HTR-8/SVneo (cell line): ENCODE measurements around the gene NUP62.
"Not testable (repeated sequence)": the region's sequence is repeated elsewhere in the genome, so short reads cannot be mapped to it uniquely, and the experiment has no call there.

Source experiments
- DNase-seq: peaks from one replicate; pipeline ENCODE4 v3.0.0; 2011; ENCODE audit warnings: low spot score, mixed read lengths; ENCODE audit not compliant: insufficient read length
- FAIRE-seq: peaks from 2 replicates; lab custom pipeline; 2011; peaks lifted over from hg19 to GRCh38; lab: Jason Lieb, UNC

The NUP62 gene

GRCh38 chr19:49929121-49929610, at the start of gene NUP62, which contains the start of gene ATF5:
TSS of gene NUP62 (minus strand) at chr19:49929504. CDS start at chr19:49909807, 19,697 bp downstream.
TSS of gene ATF5 (plus strand) at chr19:49929205. CDS start at chr19:49930851, 1,646 bp downstream.
- no peak for FAIRE-seq

GRCh38 chr19:49978324-49978723, 49.0 kb upstream of the NUP62 start:
- no peak for DNase-seq
- FAIRE-seq = no peak

More at GRCh38 chr19:49929121-49929610, at the start of gene NUP62, which contains the start of gene ATF5:
- DNase-seq = peak; percentile 98

GRCh38 chr19:49977881-49978280, 48.6 kb upstream of the NUP62 start:
- DNase-seq (no peak), FAIRE-seq (no peak)

- FAIRE-seq (no peak), DNase-seq (no peak)
Observed at GRCh38 chr19:49977076-49977475, 47.8 kb upstream of the NUP62 start.

- FAIRE-seq (no peak), DNase-seq (no peak)
Observed at GRCh38 chr19:49976496-49976895, 47.2 kb upstream of the NUP62 start.

- DNase-seq (no peak), FAIRE-seq (no peak)
Observed at GRCh38 chr19:49975051-49975450, 45.7 kb upstream of the NUP62 start.

GRCh38 chr19:49973987-49974386, 44.7 kb upstream of the NUP62 start:
- FAIRE-seq = peak; percentile 59
- DNase-seq = no peak

- FAIRE-seq (no peak), DNase-seq (no peak)
Observed at GRCh38 chr19:49972841-49973240, 43.5 kb upstream of the NUP62 start.

GRCh38 chr19:49971991-49972411, 42.7 kb upstream of the NUP62 start:
- FAIRE-seq = no peak
- DNase-seq = no peak

GRCh38 chr19:49969355-49969754, 40.1 kb upstream of the NUP62 start:
- FAIRE-seq = peak; percentile 69
- DNase-seq = not testable (repeated sequence)

GRCh38 chr19:49968279-49968922, 39.1 kb upstream of the NUP62 start:
- DNase-seq (no peak), FAIRE-seq (no peak)

- not testable (repeated sequence) for FAIRE-seq, DNase-seq
Observed at GRCh38 chr19:49960980-49961379, 31.7 kb upstream of the NUP62 start, which contains the start of gene SIGLEC11. TSS of gene SIGLEC11 (minus strand) at chr19:49961172. CDS start at chr19:49961081, 91 bp downstream.

- not testable (repeated sequence) for DNase-seq, FAIRE-seq
Observed at GRCh38 chr19:49959892-49960291, 30.6 kb upstream of the NUP62 start.

GRCh38 chr19:49958596-49958995, 29.3 kb upstream of the NUP62 start:
- DNase-seq, FAIRE-seq: not testable (repeated sequence)

GRCh38 chr19:49958144-49958543, 28.8 kb upstream of the NUP62 start:
- DNase-seq, FAIRE-seq: not testable (repeated sequence)

- no peak for FAIRE-seq
- no peak for DNase-seq
Observed at GRCh38 chr19:49957262-49957915, 28.1 kb upstream of the NUP62 start.

- DNase-seq = no peak
- FAIRE-seq = no peak
Observed at GRCh38 chr19:49956115-49956495, 26.8 kb upstream of the NUP62 start.

- FAIRE-seq = no peak
- no peak for DNase-seq
Observed at GRCh38 chr19:49954933-49955332, 25.6 kb upstream of the NUP62 start.

GRCh38 chr19:49954092-49954829, 25.0 kb upstream of the NUP62 start:
- DNase-seq (no peak), FAIRE-seq (no peak)

- FAIRE-seq (no peak), DNase-seq (no peak)
Observed at GRCh38 chr19:49953416-49953815, 24.1 kb upstream of the NUP62 start.

- DNase-seq (no peak), FAIRE-seq (no peak)
Observed at GRCh38 chr19:49952906-49953305, 23.6 kb upstream of the NUP62 start.
